ENCODE data around the gene RAD51D. TPM values are rescaled to one million over a fixed set of nuclear protein-coding genes. Genes with fewer than 3 reads are reported as not detected.

RAD51D gene
- total and polyA plus RNA-seq, 10 of the 15 experiments (the other 5 are each of a cell fraction or from before 2014, with no cell fraction given) = 2.6 to 29.3 (median 13.5) TPM

DNA sequence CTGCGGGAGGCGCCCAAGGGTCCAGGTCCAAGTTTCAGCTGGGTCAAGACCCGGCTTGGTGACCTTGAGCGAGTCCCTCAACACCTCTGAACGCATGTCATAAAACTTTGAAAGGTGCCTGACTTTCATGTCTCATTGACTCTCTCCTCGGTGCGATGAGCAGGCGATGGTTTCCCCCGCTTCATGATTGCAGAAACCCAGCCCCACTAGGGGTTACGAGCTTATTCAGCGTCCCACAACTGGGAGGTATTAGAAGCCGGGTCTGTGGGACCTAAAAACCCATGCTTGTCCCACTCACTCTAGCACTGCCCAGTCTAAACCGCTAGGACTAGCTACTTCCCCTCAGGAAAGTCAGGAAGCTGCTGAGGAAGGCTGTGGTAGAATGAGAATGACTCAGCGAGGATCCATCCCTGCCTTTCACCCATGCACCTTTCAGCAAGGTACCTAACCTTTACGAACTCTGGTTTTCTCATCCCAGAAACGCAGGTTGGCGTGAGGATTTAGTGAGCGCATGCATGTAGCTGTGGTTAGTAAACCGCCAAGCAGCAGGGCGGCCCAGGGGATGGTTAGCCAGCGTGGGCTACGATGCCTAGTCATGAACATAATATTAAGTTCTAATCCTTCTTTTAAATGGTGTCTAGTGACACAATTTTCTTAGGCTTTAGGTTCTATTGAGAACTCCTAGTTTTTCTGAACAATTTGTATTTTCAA is 29.9 kb downstream of the RAD51D start (continued):
- TF ChIP-seq, protein P1, sequence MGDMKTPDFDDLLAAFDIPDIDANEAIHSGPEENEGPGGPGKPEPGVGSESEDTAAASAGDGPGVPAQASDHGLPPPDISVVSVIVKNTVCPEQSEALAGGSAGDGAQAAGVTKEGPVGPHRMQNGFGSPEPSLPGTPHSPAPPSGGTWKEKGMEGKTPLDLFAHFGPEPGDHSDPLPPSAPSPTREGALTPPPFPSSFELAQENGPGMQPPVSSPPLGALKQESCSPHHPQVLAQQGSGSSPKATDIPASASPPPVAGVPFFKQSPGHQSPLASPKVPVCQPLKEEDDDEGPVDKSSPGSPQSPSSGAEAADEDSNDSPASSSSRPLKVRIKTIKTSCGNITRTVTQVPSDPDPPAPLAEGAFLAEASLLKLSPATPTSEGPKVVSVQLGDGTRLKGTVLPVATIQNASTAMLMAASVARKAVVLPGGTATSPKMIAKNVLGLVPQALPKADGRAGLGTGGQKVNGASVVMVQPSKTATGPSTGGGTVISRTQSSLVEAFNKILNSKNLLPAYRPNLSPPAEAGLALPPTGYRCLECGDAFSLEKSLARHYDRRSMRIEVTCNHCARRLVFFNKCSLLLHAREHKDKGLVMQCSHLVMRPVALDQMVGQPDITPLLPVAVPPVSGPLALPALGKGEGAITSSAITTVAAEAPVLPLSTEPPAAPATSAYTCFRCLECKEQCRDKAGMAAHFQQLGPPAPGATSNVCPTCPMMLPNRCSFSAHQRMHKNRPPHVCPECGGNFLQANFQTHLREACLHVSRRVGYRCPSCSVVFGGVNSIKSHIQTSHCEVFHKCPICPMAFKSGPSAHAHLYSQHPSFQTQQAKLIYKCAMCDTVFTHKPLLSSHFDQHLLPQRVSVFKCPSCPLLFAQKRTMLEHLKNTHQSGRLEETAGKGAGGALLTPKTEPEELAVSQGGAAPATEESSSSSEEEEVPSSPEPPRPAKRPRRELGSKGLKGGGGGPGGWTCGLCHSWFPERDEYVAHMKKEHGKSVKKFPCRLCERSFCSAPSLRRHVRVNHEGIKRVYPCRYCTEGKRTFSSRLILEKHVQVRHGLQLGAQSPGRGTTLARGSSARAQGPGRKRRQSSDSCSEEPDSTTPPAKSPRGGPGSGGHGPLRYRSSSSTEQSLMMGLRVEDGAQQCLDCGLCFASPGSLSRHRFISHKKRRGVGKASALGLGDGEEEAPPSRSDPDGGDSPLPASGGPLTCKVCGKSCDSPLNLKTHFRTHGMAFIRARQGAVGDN (IDR thresholded peaks at IDR 0.05) = no peak; the same call in 1 of the 2 replicates
- TF ChIP-seq GABPA (IDR thresholded peaks at IDR 0.05; ENCODE audit: low read depth) (no peak), TAF1 (IDR thresholded peaks at IDR 0.05; ENCODE audit: borderline replicate concordance, low read depth, low read length) (no peak), RAD21 (IDR thresholded peaks at IDR 0.05; ENCODE audit: insufficient read depth, low read depth, low read length) (no peak), CBX5 (IDR thresholded peaks at IDR 0.05; ENCODE audit: low read depth) (no peak), ESRRA (IDR thresholded peaks at IDR 0.05; ENCODE audit: low read length) (0 out of 2 replicates have a peak, but pooled peaks have one; percentile 6), SMAD1 (IDR thresholded peaks at IDR 0.05; ENCODE audit: low read depth, partially characterized antibody) (no peak), EP300 (IDR thresholded peaks at IDR 0.05; ENCODE audit: borderline replicate concordance in 1 of 2, control insufficient read depth in 1 of 2, low read depth in 2 of 2, low read length in 2 of 2) (0 out of 4 replicates have a peak, but pooled peaks of 1 of the 2 experiments have one; percentile 4), MEF2B (IDR thresholded peaks at IDR 0.05; ENCODE audit: partially characterized antibody, poor library complexity, severe bottlenecking) (peak; percentile 8), MXI1 (IDR thresholded peaks at IDR 0.05; ENCODE audit: low read depth, low read length) (no peak), KLF5 (IDR thresholded peaks at IDR 0.05; ENCODE audit: partially characterized antibody) (peak; percentile 86), KAT2A (conservative IDR thresholded peaks at IDR 0.05; ENCODE audit: control insufficient read depth, low read depth, low read length) (no peak), NFXL1 (IDR thresholded peaks at IDR 0.05; ENCODE audit: borderline replicate concordance) (no peak), TCF7 (IDR thresholded peaks at IDR 0.05; ENCODE audit: borderline replicate concordance) (no peak)
- TF ChIP-seq, protein P2, sequence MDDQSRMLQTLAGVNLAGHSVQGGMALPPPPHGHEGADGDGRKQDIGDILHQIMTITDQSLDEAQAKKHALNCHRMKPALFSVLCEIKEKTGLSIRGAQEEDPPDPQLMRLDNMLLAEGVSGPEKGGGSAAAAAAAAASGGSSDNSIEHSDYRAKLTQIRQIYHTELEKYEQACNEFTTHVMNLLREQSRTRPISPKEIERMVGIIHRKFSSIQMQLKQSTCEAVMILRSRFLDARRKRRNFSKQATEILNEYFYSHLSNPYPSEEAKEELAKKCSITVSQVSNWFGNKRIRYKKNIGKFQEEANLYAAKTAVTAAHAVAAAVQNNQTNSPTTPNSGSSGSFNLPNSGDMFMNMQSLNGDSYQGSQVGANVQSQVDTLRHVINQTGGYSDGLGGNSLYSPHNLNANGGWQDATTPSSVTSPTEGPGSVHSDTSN (IDR thresholded peaks at IDR 0.05; ENCODE audit: insufficient replicate concordance, low read depth, low read length) = no peak
- TF ChIP-seq, protein P3, sequence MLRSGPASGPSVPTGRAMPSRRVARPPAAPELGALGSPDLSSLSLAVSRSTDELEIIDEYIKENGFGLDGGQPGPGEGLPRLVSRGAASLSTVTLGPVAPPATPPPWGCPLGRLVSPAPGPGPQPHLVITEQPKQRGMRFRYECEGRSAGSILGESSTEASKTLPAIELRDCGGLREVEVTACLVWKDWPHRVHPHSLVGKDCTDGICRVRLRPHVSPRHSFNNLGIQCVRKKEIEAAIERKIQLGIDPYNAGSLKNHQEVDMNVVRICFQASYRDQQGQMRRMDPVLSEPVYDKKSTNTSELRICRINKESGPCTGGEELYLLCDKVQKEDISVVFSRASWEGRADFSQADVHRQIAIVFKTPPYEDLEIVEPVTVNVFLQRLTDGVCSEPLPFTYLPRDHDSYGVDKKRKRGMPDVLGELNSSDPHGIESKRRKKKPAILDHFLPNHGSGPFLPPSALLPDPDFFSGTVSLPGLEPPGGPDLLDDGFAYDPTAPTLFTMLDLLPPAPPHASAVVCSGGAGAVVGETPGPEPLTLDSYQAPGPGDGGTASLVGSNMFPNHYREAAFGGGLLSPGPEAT (IDR thresholded peaks at IDR 0.05; ENCODE audit: low read depth) = peak; percentile 62; the same call in 1 of the 2 replicates
- TF ChIP-seq, protein P4, sequence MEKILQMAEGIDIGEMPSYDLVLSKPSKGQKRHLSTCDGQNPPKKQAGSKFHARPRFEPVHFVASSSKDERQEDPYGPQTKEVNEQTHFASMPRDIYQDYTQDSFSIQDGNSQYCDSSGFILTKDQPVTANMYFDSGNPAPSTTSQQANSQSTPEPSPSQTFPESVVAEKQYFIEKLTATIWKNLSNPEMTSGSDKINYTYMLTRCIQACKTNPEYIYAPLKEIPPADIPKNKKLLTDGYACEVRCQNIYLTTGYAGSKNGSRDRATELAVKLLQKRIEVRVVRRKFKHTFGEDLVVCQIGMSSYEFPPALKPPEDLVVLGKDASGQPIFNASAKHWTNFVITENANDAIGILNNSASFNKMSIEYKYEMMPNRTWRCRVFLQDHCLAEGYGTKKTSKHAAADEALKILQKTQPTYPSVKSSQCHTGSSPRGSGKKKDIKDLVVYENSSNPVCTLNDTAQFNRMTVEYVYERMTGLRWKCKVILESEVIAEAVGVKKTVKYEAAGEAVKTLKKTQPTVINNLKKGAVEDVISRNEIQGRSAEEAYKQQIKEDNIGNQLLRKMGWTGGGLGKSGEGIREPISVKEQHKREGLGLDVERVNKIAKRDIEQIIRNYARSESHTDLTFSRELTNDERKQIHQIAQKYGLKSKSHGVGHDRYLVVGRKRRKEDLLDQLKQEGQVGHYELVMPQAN (conservative IDR thresholded peaks at IDR 0.05) = no peak; the same call in 1 of the 2 replicates
- TF ChIP-seq, protein P5, sequence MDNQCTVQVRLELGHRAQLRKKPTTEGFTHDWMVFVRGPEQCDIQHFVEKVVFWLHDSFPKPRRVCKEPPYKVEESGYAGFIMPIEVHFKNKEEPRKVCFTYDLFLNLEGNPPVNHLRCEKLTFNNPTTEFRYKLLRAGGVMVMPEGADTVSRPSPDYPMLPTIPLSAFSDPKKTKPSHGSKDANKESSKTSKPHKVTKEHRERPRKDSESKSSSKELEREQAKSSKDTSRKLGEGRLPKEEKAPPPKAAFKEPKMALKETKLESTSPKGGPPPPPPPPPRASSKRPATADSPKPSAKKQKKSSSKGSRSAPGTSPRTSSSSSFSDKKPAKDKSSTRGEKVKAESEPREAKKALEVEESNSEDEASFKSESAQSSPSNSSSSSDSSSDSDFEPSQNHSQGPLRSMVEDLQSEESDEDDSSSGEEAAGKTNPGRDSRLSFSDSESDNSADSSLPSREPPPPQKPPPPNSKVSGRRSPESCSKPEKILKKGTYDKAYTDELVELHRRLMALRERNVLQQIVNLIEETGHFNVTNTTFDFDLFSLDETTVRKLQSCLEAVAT (IDR thresholded peaks at IDR 0.05) = no peak
